Endothelial cell (in vitro differentiated cells): Measurements from ENCODE around the gene SSBP3. TPM values are rescaled to one million over a fixed set of nuclear protein-coding genes. Genes with fewer than 3 reads are reported as not detected.

ENCODE experiments used
- DNase-seq: peaks from one replicate; pipeline ENCODE4 v3.0.0; 2021; ENCODE audit warnings: low spot score
- H3K27ac Mint-ChIP-seq: one replicate; pipeline ENCODE4 v1.8.0; 2021; ENCODE audit warnings: mixed read lengths, inconsistent platforms; ENCODE audit not compliant: unreplicated experiment
- H3K27me3 Mint-ChIP-seq: one replicate; pipeline ENCODE4 v1.8.0; 2021; ENCODE audit warnings: mild to moderate bottlenecking, moderate library complexity, mixed read lengths, inconsistent platforms; ENCODE audit not compliant: unreplicated experiment
- H3K36me3 Mint-ChIP-seq: one replicate; pipeline ENCODE4 v1.8.0; 2021; ENCODE audit warnings: mild to moderate bottlenecking, low read depth, mixed read lengths, inconsistent platforms; ENCODE audit not compliant: unreplicated experiment
- H3K4me1 Mint-ChIP-seq: one replicate; pipeline ENCODE4 v1.8.0; 2021; ENCODE audit warnings: mild to moderate bottlenecking, mixed read lengths, inconsistent platforms; ENCODE audit not compliant: unreplicated experiment
- H3K4me3 Mint-ChIP-seq: one replicate; pipeline ENCODE4 v1.8.0; 2021; ENCODE audit warnings: mild to moderate bottlenecking, mixed read lengths, inconsistent platforms; ENCODE audit not compliant: unreplicated experiment
- H3K9me3 Mint-ChIP-seq: one replicate; pipeline ENCODE4 v1.8.0; 2021; ENCODE audit warnings: mixed read lengths, inconsistent platforms; ENCODE audit not compliant: unreplicated experiment
- total RNA-seq: library from RNA; stranded (reverse); fragmentation: NEBNext Ultra II Directional; extraction: Animal tissue kit (Norgen Biotek cat#: 25700); gene quantifications from one replicate; pipeline ENCODE4 v1.2.1, GENCODE V29; 2021; ENCODE audit not compliant: unreplicated experiment
- TF ChIP-seq, protein P1 (sequence below): fragments of 200-600 bp; sonication (generic); IDR thresholded peaks from one replicate; pipeline ENCODE4 v1.5.0; 2021; ENCODE audit warnings: antibody characterized with exemption; ENCODE audit not compliant: unreplicated experiment

Gene SSBP3
- total RNA-seq, 1 donor from 2014 or later = 142 TPM

GRCh38 chr1:54230507-54231339 is 175.5 kb downstream of the SSBP3 start:
- Mint-ChIP-seq H3K4me1 (peaks cover 4% of the 10 kb centered on the region), H3K4me3 (no peak overlapping the region), H3K36me3 (peaks cover 16% of the 10 kb centered on the region), H3K27me3 (peaks cover 4% of the 10 kb centered on the region), H3K9me3 (no peaks in the 10 kb centered on the region), H3K27ac (peak overlapping the region; percentile 19)
- DNase-seq = no peak
- TF ChIP-seq, protein P1, sequence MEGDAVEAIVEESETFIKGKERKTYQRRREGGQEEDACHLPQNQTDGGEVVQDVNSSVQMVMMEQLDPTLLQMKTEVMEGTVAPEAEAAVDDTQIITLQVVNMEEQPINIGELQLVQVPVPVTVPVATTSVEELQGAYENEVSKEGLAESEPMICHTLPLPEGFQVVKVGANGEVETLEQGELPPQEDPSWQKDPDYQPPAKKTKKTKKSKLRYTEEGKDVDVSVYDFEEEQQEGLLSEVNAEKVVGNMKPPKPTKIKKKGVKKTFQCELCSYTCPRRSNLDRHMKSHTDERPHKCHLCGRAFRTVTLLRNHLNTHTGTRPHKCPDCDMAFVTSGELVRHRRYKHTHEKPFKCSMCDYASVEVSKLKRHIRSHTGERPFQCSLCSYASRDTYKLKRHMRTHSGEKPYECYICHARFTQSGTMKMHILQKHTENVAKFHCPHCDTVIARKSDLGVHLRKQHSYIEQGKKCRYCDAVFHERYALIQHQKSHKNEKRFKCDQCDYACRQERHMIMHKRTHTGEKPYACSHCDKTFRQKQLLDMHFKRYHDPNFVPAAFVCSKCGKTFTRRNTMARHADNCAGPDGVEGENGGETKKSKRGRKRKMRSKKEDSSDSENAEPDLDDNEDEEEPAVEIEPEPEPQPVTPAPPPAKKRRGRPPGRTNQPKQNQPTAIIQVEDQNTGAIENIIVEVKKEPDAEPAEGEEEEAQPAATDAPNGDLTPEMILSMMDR = no peak

GRCh38 chr1:54229281-54229891 is 176.8 kb downstream of the SSBP3 start:
- Mint-ChIP-seq H3K36me3 (peaks cover 16% of the 10 kb centered on the region), H3K27ac (no peak overlapping the region), H3K27me3 (peaks cover 6% of the 10 kb centered on the region), H3K4me3 (no peak overlapping the region), H3K9me3 (no peaks in the 10 kb centered on the region), H3K4me1 (peaks cover 4% of the 10 kb centered on the region)
- TF ChIP-seq, protein P1 = no peak
- DNase-seq = no peak

GRCh38 chr1:54228638-54229079 is 177.5 kb downstream of the SSBP3 start:
- Mint-ChIP-seq H3K4me3 (no peak overlapping the region), H3K27ac (no peak overlapping the region), H3K9me3 (no peaks in the 10 kb centered on the region), H3K4me1 (peaks cover 4% of the 10 kb centered on the region), H3K36me3 (peaks cover 16% of the 10 kb centered on the region), H3K27me3 (peaks cover 6% of the 10 kb centered on the region)
- TF ChIP-seq, protein P1 = no peak
- DNase-seq = no peak

DNA sequence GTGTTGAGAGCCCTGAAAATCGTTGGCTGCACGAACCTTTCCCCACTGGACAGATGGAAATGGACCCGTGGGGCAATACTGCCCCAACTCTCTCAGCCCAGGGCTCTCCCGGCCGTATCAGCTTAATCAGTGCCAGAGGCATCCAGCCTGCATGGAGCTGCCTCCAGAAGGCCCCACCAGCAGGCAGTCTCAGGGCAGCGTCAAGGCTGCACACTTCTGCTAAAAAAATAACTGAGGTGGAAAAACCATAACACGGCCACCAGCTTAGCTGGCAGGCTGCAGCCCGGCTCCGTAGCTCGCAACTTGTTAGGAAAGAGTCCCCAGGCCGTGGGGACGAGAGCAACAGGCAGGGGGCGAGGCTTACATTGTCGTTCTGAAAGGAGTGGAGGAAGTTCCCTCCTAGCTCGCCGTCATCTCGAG is 178.3 kb downstream of the SSBP3 start:
- peaks cover 6% of the 10 kb centered on the region for H3K27me3 Mint-ChIP-seq
- peaks cover 16% of the 10 kb centered on the region for H3K36me3 Mint-ChIP-seq
- DNase-seq = no peak
- H3K27ac Mint-ChIP-seq = peak overlapping the region; percentile 18
- TF ChIP-seq, protein P1 = no peak
- H3K4me1 Mint-ChIP-seq = peaks cover 4% of the 10 kb centered on the region
- H3K4me3 Mint-ChIP-seq = peak overlapping the region; percentile 25
- no peaks in the 10 kb centered on the region for H3K9me3 Mint-ChIP-seq
